HG02571 (cell line): ENCODE data around the gene SLCO2A1.

ENCODE experiments used
- ATAC-seq: cut with Tn5 transposase; IDR thresholded peaks from one replicate; pipeline ENCODE4 v1.9.1; 2021; ENCODE audit warnings: mild to moderate bottlenecking, moderate library complexity; ENCODE audit not compliant: unreplicated experiment

Gene SLCO2A1

GRCh38 chr3:133887803-133888703, 141.7 kb downstream of the SLCO2A1 start:
- ATAC-seq = no peak

DNA sequence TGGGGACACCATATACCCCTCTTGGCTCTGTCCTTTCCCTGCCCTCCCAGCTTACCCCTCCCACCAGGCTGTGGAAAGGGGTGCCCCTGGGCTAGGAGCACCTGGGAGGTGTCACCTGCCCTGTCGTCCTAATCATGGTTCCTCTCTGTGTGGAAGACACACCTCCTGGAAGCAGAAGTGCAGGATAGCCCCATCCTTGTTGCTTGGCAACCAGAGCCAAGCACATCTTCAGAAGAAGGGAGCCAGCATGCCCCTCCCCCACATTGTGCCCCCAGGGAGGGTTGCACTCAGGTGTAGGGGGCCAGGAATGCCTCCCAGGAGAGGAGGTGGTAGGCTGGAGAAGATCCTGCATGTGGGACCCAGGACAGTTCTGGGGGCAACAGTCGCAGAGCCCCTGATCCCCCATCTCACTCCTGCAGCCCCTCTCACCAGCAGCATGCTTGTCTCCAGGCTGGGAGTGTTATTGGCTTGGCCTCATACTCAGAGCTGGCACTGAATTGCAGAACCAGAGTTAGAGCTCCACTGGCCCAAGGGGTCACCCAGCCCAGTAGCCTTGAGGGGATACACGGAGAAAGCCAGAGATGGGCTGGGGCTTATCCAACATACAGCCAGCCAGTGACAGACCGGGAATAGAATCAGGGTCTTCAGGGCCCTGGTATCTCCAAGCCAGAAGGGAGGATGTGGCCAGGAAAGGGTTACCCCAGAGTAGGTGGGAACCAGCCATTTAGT, 142.5 kb downstream of the SLCO2A1 start:
- no peak for ATAC-seq

- ATAC-seq = no peak
Observed at GRCh38 chr3:133886031-133886722, 143.5 kb downstream of the SLCO2A1 start.

DNA sequence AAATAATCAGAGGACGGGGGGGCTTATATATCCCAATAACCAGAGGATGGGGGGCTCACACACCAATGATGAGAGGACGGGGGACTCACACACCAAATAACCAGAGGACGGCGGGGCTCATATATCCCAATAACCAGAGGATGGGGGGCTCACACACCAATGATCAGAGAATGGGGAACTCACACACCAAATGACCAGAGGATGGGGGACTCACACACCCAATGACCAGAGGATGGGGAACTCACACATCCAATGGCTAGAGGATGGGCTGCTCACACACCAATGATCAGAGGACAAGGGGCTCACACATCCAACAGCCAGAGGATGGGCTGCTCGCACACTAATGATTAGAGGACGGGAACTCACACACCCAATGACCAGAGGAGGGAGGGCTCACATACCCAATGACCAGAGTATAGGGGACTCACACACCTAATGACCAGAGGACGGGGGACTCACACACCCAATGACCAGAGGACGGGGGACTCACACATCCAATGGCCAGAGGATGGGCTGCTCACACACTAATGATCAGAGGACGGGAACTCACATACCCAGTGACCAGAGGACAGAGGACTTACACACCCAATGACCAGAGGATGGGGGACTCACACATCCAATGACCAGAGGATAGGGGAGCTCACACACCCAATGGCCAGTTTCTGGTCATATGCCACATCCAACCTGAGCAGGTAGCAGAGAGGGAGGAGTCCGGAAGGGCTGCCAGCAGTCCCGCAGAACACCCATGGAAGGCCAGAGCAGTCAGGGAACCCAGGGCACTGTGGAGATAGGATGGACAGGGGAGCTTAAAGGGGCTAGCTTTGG, 144.6 kb downstream of the SLCO2A1 start:
- ATAC-seq = no peak

- ATAC-seq = no peak
Observed at GRCh38 chr3:133884054-133884886, 145.5 kb downstream of the SLCO2A1 start.

DNA sequence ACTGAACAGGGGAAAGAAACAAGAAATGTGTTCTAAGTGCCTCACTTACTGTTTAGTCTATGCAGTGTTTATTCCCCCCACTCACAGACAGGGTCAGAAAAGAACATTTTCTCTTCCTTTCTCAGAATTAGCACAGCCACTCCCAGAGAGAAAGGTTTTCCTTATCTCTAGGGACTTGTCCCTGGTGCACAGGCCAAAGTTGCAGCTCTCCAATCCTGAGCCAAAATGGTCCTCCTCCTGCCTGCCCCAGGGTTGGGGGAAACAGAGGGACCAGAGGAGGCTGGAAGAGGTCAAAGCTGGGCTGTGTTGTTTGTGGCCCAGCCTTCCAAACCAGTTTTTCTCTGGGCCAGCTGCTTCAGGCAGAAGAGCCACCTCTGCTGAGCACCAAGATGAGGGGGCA, 146.1 kb downstream of the SLCO2A1 start:
- ATAC-seq = no peak

GRCh38 chr3:133882986-133883586, 146.6 kb downstream of the SLCO2A1 start:
- no peak for ATAC-seq

DNA sequence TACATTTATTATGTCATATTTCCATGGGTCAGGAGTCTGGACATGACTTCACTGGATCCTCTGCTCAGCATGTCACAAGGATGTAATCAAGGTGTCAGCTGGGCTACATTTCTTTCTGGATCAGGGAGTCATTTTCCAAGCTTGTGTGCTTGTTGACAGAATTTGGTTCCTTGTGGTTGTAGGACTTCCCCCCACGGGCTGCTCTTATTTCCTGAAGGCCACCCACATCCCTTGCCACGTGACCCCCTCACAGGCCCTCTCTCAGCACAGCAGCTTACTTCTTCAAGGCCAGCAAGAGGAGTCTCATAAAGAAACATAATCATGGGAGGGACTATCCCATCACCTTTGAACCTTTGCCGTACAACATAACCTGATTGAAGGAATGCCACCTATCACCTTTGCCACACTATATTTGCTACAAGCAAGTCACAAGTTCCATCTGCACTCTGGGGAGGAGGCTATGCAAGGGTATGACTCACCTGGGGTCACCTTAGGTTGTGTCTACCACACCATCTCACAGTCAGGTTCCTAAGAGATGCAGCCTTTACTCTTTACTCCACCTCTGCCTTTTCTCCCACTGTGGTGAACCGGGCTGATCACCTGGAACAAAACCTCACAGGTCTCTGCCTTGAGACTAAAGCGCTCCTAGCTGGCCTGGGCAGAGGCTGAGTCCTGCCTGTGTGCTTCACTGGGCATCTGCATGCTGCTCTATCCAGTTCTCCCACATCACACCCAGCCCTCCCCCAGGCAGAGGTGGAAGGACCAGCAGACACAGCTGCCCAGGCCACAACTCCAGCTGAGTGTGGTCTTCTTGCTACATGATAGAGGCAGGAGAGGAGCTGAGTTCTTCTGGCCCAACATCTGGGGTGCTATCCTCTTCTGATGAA, 147.5 kb downstream of the SLCO2A1 start:
- ATAC-seq = no peak

DNA sequence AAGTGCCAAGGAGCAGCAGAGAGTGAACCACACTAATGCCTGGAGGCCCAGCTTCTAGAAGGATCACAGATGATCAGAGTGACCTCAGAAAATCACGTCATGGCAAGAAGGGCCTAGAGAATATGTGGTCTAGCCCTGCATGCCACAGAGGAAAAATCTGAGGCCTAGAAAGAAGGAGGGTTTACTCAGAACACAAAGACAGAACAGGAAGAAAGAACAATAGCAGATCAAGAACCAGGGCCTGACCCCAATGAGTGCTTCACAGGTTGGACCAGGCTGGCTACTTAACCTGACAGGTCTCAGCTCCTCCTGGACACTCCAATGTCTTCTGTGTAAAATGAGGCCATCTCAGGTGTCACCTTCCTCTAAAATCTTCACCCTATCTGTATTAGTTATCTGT, 148.2 kb downstream of the SLCO2A1 start:
- no peak for ATAC-seq

DNA sequence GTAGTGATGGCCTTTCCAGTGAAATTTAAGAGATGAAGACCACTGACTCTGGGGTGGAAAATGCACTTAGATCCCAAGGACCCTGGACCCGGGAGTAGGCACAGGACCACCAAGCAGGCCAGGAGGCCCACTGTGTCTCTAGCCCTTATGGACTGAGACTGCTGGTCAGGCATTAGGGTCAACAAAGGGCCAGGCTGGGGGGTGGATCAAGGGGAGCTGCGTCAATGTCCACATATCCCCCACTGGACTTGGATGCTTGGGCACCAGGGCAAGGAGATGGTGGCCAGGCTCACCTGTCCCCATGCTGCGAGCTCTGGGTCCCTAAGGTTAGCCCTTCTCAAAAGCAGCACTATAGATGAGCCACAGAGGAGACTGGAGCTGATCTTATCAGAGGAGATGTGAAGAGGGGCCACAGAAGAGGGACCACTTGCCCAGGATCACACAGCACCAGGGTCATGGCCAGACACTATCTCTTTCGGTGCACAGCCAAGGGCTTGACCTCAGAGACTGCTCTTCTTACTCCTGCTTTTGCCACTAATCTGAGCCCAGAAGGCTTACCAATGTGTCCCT, 148.8 kb downstream of the SLCO2A1 start:
- ATAC-seq = no peak

- no peak for ATAC-seq
Observed at GRCh38 chr3:133880287-133880686, 149.4 kb downstream of the SLCO2A1 start.

- ATAC-seq = no peak
Observed at GRCh38 chr3:133878518-133878917, 151.2 kb downstream of the SLCO2A1 start.
